Measurements from ENCODE around the gene NTNG1.

The NTNG1 gene

DNA sequence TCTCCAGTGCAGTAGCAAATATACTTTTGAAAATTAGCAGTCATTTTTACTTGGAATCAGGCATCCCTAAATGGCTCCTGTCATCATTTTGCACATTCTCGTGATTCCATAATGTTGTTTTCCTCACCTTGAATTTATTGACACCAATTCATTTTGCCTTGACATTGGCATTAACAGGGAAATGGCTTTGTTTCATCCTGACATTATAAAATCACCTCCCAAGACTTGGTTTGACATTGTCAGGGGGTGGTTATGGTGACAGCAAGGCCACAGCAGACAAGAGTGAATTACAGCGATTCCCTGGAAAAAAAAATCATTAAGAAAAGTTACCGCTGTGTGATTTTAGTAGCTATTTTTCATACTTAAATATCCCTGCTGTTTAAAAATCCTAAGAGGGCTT, 327.0 kb downstream of the NTNG1 start:
- no peak for FAIRE-seq

- no peak for FAIRE-seq
These were observed 332.2 kb downstream of the NTNG1 start for GRCh38 chr1:107473065-107473464.

DNA sequence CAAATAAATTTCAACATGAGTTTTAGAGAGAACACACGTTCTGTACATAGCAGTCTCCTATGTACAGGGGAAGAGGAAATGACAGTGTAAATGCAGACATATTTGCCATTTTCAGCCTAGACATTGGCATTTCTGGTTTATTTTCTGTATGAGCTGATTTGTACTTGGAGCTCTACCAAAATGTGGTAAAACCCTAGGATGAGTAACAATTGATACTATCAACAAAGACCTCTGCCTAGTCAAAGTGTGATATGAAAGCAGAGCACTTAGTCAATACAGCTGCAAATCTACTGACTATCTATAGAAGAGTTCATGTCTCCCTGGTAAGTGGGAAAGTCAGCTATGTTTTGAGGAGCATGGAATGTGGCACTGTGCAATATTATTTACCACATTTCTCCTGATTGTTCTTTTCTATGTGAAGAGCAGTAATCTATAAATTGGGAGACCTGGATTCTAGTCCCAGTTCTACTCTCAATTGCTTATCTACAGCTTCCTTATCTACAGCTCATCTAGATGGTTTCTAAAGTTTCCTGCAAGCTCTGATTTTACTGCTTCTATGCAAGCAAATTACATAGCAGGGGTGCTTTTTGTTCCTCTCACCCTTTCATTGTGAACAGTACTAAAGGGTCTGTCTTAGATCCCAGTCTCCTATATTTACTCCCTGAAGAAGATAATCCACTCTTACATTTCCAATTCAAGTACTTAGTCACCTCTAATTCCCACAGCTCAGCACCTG, 334.2 kb downstream of the NTNG1 start:
- FAIRE-seq: no peak

- no peak for FAIRE-seq
These were observed 336.4 kb downstream of the NTNG1 start for GRCh38 chr1:107477233-107477632.

DNA sequence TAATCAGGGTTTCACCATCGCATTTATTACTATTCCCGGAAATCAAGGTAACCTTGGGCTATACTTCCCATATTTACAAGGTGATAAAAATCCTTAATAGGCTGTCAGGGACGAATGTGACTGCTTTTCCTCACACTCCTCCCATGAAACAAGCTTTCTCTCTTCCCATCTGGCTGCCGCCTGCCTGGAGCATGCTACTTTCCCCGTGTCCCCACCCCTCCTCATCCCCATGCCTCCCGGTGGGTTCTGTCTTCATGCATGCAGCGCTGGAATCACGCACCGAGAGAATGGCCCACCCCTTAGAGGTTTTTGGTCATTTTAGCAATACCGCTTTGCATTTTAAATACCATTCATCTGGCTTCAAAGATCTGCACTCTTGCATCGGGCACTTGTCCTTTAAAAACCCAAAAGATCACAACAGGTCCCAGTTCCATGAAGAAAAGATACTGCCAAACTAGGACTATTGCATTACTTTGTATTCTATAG, 339.1 kb downstream of the NTNG1 start:
- no peak for FAIRE-seq

- FAIRE-seq: no peak
These were observed 339.9 kb downstream of the NTNG1 start for GRCh38 chr1:107480548-107481415.

- FAIRE-seq: no peak
These were observed 341.0 kb downstream of the NTNG1 start for GRCh38 chr1:107481756-107482384.

GRCh38 chr1:107483949-107484348, 343.1 kb downstream of the NTNG1 start:
- FAIRE-seq: no peak

GRCh38 chr1:107486349-107486748, 345.5 kb downstream of the NTNG1 start:
- no peak for FAIRE-seq

DNA sequence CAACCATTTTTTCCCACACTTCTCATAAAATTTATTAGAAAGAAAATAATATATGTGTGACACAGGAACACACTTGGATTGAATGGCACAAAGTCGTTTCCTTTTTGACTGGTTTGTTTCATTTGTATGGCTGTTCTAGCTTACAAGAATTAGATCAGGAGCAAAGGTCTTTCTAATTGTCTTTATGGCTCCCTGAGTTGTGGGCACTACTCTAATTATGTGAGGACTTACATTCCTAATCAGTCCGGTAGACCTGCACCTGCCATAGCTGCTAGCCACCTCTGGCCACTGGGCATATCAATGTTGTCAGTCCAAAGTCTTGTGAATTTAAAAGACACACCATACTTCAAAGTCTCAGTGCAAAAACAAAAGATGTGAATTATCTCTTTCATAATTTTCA, 346.7 kb downstream of the NTNG1 start:
- FAIRE-seq: no peak

- no peak for FAIRE-seq
These were observed 350.7 kb downstream of the NTNG1 start for GRCh38 chr1:107491582-107491981.

DNA sequence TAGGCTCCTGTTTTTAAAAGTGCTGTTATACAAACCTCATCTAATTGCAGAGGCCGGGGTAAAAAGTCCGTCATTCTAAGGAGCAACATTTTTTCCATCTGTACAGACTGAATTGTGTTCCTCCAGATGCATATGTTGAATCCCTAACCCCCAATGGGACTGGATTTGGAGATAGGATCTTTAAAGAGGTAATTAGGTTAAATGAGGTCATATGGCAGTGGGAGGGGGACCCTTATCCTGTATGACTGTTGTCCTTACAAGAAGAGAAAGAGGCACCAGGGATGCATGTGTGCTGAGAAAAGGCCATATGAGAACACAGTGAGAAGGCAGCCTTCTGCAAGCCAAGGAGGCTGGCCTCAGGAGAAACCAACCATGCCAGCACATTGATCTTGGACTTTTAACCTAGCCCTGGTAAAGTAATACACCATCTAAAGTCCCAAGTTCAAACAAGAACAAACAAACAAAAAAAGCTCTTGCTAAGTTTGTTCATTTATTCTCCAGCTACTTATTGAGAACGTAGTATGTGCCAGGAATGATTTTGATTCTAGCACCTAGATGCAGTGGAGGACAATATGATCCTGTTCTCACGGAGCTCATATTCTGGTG, 352.4 kb downstream of the NTNG1 start:
- FAIRE-seq: no peak

- no peak for FAIRE-seq
These were observed 353.2 kb downstream of the NTNG1 start for GRCh38 chr1:107494061-107494460.

GRCh38 chr1:107496002-107496401, 355.2 kb downstream of the NTNG1 start:
- no peak for FAIRE-seq

DNA sequence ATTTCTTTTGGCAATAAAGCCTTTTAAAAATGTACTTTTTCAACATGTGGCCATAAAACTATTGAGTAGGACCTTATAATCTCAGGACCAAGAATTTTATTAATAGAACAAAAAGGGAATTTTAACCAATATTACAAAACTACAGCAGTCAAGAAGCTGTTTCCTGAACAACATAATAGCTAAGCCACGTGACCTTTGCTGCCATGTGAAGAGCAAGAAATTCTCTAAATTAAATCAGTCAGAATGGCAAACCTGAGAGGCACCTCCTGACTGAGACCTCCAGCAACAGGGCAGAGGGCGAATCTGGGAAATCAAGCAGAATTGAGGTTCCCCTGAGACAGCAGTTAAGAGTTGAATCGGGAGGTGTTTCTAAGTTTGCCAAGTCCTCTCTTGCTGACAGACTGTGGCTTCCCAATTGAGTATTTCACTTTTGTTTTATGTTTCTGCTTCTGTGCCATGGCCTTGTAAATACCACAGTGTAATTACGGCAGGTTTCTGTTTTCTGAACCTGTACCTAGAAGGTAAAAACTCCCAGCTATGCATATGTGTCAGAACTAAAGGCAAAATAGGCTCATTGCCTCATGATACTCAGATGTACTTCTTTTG, 358.4 kb downstream of the NTNG1 start:
- no peak for FAIRE-seq

DNA sequence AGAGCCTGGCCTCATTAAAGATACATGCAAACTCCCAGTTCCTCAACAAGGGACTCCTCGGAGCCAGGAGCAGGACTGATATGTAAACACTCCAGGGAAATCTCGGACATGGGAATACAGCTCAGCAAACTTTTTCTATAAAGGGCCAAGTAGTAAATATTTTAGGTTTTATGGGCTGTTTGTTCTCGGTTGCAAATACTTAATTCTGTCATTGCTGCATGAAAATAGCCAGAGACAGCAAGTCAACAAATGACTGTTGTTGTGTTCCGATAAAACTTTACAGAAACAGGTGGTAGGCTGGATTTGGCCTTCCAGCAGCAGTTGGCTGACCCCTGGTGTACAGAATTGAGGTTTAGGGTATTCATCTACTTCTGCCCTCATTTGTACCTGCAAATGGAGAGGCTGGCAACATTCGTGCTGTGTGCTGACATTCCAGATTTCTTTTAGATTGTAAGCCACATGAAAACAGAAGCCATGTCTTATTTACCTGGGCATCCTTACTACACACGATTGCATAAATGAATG, 360.3 kb downstream of the NTNG1 start:
- no peak for FAIRE-seq

GRCh38 chr1:107510347-107510746, 369.5 kb downstream of the NTNG1 start:
- no peak for FAIRE-seq

DNA sequence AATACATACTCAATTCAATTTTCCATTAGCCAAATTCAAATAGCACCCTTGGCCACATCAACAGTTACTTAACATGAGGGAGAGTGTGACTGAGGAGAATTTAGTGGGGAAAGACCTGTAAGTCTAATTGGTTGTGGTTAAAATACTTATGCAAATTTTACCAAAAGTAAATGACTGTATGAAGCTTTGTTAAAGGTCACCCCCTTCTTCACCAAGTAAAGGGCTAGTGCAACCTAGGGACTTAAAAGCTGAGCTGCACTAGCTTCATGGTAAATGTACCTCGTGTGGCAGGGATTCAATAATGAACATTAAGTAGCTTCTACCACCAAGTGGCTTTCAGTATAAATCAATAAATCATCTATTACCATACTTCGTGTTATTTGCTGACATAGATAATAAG, 372.0 kb downstream of the NTNG1 start:
- no peak for FAIRE-seq

GRCh38 chr1:107514841-107515240, 374.0 kb downstream of the NTNG1 start:
- no peak for FAIRE-seq

GRCh38 chr1:107515702-107516101, 374.9 kb downstream of the NTNG1 start:
- FAIRE-seq: no peak

GRCh38 chr1:107523061-107523460, 382.2 kb downstream of the NTNG1 start:
- no peak for FAIRE-seq

DNA sequence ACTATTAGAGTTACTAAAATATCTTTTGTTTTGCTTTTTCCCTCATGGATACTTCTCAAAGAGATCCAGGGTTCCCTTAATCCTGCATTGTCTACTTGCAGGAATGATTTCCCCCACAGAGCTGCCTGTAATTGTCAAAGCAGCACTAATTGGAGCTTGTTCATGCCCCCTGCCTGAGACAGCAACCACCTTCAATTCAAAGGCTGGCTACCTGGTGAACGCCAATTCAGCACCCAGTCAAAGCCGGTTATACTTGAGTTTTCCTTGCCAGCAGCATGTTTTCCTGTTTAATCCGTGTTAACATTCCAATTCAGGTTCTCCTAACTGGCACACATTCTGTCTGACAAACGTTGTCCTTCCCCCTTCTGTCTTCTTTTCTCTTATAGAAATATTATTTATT, 382.9 kb downstream of the NTNG1 start:
- no peak for FAIRE-seq

All from endometrium (tissue), 2 donors.